ENCODE data around the gene LDB3. TPM values are rescaled to one million over a fixed set of nuclear protein-coding genes. Genes with fewer than 3 reads are reported as not detected.

The LDB3 gene
- total and polyA plus RNA-seq, 8 donors: 0.14 to 2.1 (median 0.44) TPM

DNA sequence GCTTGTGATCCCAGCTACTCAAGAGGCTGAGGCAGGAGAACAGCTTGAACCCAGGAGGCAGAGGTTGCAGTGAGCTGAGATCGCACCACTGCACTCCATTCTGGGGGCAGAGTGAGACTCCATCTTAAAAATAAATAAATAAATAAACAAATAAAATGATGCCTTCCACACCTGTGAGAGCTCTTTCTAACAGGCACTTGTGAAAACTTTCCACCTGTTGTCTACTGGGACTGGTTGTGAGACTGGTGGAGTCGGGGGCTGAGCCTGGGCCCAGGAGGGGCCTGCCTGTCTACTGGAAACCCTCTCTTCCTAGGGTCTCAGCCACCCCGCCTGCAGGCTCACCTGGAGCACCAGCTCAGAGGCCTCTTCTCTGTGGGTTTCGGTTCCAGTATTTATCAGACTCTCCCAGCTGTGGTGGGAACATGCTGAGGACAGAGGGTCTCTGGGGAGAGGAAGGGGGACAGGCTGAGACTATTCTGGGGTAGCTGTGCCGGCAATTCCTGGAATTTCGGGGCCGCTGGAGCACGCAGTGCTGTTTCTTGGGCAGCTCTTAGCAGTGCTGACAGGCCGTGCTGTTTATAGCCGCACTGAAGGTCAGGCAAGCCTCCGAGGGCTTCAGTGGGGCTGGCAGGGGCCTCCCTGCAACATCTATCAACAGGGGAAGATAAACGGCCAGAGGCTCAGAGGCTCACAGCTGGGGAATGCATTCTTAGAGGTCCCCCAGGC, 3.8 kb downstream of the LDB3 start:
- H3K27ac ChIP-seq: no peak overlapping the region

DNA sequence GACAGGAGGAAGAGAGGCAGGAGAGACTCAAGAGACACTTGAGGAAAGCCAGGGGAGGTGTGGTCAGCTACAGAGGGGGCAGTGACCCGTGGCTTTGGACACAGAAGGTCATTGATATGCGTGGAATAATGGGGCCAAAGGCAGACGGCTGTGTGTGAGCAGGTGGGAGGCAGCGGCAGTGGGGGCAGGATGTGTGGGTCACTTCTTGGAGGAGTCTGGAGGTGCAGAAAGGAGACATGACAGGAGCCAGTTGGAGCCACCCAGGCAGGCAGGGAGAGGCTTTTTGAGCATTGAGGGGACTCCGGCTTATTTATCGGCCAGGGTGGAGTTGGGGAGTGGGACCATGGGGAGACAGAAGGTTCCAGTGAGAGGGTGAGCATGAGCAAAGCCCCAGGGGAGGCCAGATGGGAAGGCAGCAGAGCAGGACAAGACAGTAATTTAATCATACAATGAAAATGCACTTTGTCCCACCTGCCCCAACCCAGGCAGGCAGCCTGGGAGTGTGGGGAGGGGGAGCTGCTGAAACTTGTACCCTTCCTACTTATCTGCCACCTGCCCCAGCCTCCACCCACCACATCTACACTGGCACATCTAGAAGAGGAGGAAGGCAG, 5.0 kb downstream of the LDB3 start:
- 85 to 87% methylated on average over 6 of the region's 6 CpGs for WGBS, 2 donors

More for the DNA sequence above, 3.8 kb downstream of the LDB3 start:
- ATAC-seq (peak in 1 of 4 donors; percentile 30), DNase-seq (no peak), FAIRE-seq (no peak)
- H3K9me3 ChIP-seq: no peaks in the 10 kb centered on the region
- H3K36me3 ChIP-seq: no peaks in the 10 kb centered on the region
- TF ChIP-seq, protein P1, sequence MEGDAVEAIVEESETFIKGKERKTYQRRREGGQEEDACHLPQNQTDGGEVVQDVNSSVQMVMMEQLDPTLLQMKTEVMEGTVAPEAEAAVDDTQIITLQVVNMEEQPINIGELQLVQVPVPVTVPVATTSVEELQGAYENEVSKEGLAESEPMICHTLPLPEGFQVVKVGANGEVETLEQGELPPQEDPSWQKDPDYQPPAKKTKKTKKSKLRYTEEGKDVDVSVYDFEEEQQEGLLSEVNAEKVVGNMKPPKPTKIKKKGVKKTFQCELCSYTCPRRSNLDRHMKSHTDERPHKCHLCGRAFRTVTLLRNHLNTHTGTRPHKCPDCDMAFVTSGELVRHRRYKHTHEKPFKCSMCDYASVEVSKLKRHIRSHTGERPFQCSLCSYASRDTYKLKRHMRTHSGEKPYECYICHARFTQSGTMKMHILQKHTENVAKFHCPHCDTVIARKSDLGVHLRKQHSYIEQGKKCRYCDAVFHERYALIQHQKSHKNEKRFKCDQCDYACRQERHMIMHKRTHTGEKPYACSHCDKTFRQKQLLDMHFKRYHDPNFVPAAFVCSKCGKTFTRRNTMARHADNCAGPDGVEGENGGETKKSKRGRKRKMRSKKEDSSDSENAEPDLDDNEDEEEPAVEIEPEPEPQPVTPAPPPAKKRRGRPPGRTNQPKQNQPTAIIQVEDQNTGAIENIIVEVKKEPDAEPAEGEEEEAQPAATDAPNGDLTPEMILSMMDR (IDR thresholded peaks at IDR 0.05): no peak
- H3K4me1 ChIP-seq: no peaks in the 10 kb centered on the region
- 68 to 75% methylated on average over 12 of the region's 12 CpGs for WGBS, 2 donors
- intact Hi-C loops (cut with DNase I): no loop called here
- H3K4me3 ChIP-seq: no peak overlapping the region
- no peaks in the 10 kb centered on the region for H3K27me3 ChIP-seq

DNA sequence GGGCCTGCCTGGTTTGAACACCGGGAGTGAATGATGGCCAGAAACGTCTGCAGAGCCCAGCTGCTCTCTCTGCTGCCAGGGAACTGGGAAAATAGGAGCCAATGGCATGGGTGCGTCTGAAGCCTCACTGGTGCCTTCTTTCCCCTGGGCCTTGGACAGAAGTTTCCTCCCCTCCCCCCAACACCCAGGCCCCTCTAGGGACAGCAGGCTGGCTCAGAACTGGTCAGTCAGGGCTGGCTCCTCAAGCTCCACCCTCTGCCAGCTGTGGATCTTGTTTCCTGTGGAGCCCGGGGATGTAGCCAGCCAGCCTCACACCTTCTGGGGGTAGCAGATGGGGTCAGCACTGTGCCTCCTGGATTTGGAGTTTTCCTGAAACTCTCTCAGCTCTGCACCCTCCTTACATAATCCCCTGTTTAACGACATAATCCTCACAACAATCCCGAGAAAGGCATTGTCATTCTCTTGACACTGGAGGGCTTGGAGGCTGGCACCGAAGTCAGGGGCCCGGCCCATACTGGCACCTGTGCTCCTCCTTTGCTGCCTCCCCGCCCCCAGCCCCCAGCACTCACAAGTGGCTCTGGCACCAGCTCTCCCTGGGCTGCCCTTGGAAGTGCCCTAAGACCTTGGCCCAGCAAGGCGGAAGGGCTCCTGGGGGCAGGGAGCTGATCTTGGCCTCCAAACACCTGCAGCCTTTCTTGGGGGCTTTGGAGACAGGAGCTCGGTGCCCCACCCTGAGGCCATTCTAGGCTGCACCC, 5.7 kb downstream of the LDB3 start:
- intact Hi-C loops (cut with DNase I): no loop called here
- DNase-seq (no peak), FAIRE-seq (no peak), ATAC-seq (peak in 2 of 4 donors; percentile 33 to 69)
- WGBS, 2 donors: 43 to 47% methylated on average over 11 of the region's 11 CpGs
- TF ChIP-seq, protein P1 (IDR thresholded peaks at IDR 0.05): no peak
- Histone ChIP-seq H3K36me3 (no peaks in the 10 kb centered on the region), H3K9me3 (no peaks in the 10 kb centered on the region), H3K27ac (no peak overlapping the region), H3K27me3 (no peaks in the 10 kb centered on the region), H3K4me3 (no peak overlapping the region), H3K4me1 (no peaks in the 10 kb centered on the region)

More for the DNA sequence above, 5.0 kb downstream of the LDB3 start:
- ATAC-seq (no peak), FAIRE-seq (no peak), DNase-seq (no peak)
- no peak overlapping the region for H3K4me3 ChIP-seq
- no peaks in the 10 kb centered on the region for H3K27me3 ChIP-seq
- H3K9me3 ChIP-seq: no peaks in the 10 kb centered on the region
- intact Hi-C loops (cut with DNase I): no loop called here
- H3K4me1 ChIP-seq: no peaks in the 10 kb centered on the region
- no peaks in the 10 kb centered on the region for H3K36me3 ChIP-seq
- TF ChIP-seq, protein P1 (IDR thresholded peaks at IDR 0.05): no peak
- no peak overlapping the region for H3K27ac ChIP-seq

DNA sequence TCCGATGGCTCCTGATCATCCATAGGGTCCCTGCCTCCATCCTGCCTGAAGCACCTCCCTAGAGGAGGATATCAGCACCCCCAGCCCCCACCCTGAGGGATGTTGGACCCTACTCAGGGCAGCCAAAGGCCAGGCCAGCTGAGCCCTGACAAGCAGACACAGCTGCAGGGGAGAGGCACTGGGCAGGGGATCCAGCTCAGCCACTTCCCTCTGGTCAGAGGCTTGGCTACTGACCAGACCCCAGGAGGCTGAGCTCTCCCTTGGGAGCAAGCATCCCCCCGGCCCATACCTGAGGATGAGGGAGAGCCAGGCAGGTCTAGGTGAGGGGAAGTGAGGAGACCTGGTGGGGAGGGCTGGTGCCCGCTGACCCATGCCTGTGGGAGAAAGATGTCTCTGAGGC, 6.6 kb downstream of the LDB3 start:
- DNase-seq: no peak
- TF ChIP-seq, protein P1 (IDR thresholded peaks at IDR 0.05): no peak
- no peaks in the 10 kb centered on the region for H3K36me3 ChIP-seq
- no peak for FAIRE-seq
- H3K4me3 ChIP-seq: no peak overlapping the region
- no peak for ATAC-seq
- H3K27ac ChIP-seq: no peak overlapping the region
- no peaks in the 10 kb centered on the region for H3K27me3 ChIP-seq
- H3K9me3 ChIP-seq: no peaks in the 10 kb centered on the region
- 85 to 91% methylated on average over 3 of the region's 3 CpGs for WGBS, 2 donors
- no peaks in the 10 kb centered on the region for H3K4me1 ChIP-seq
- intact Hi-C loops (cut with DNase I): no loop called here

Measured in pancreas (tissue), 10 donors.